B cell (primary cell): ENCODE measurements around the gene PCK1. TPM values are rescaled to one million over a fixed set of nuclear protein-coding genes. Genes with fewer than 3 reads are reported as not detected.

ENCODE experiments used
- ATAC-seq: fragments of 200-7000 bp; cut with Tn5 transposase; one replicate; pipeline ENCODE4 v1.10.0; 2021; ENCODE audit warnings: low read depth, mild to moderate bottlenecking, moderate number of reproducible peaks, moderate library complexity
- CTCF ChIA-PET: fragments of 350-600 bp; sonication (Branson Sonifier 250); formaldehyde crosslinking; loops from one replicate; lab custom pipeline; 2021; ENCODE audit warnings: antibody characterized with exemption, inconsistent platforms; lab: Charles Lee
- POLR2A ChIA-PET: fragments of 350-600 bp; sonication (Branson Sonifier 250); formaldehyde crosslinking; loops from one replicate; lab custom pipeline; 2021; ENCODE audit warnings: antibody characterized with exemption; lab: Charles Lee
- DNase-seq: peaks from one replicate; pipeline ENCODE4 v3.0.0; 2013
- H2AFZ ChIP-seq: 2 replicates; pipeline ENCODE4 v1.6.1; 2012; ENCODE audit warnings: mild to moderate bottlenecking, low read depth, low read length; ENCODE audit not compliant: insufficient read depth, poor library complexity, severe bottlenecking
- H3K27ac ChIP-seq, 2 donors: 1 replicate in 1 of 2; 2 replicates in 1 of 2; pipeline ENCODE4 v1.5.1; 2012 to 2013; ENCODE audit warnings: low read length in 2 of 2, mild to moderate bottlenecking in 2 of 2, moderate library complexity in 1 of 2
- H3K27me3 ChIP-seq, 4 experiments: fragments of 200-600 bp in 1 of 4; sonication (generic) in 1 of 4; replicated peaks in 1 of 4; 1 replicate in 2 of 4; 2 replicates in 2 of 4; pipeline versions ENCODE4 v1.6.1 to v1.7.0; 2013 to 2016; ENCODE audit warnings: low read length in 3 of 4, mild to moderate bottlenecking in 2 of 4, mixed read lengths in 1 of 4, moderate library complexity in 1 of 4; ENCODE audit not compliant: insufficient read depth in 4 of 4, control insufficient read depth in 3 of 4; ENCODE audit errors: control extremely low read depth in 1 of 4
- H3K36me3 ChIP-seq, 2 experiments: replicated peaks in 1 of 2; 1 replicate in 1 of 2; 2 replicates in 1 of 2; pipeline versions ENCODE4 v1.6.1 to v1.7.1; 2013; ENCODE audit warnings: low read length in 1 of 2; ENCODE audit not compliant: insufficient read depth in 2 of 2, control insufficient read depth in 1 of 2; ENCODE audit errors: control extremely low read depth in 1 of 2, extremely low read depth in 1 of 2
- H3K4me1 ChIP-seq, 2 donors: fragments of 200-600 bp in 1 of 2; sonication (generic) in 1 of 2; 1 replicate in 1 of 2; 2 replicates in 1 of 2; pipeline versions ENCODE4 v1.5.1 to v1.6.1; 2013 to 2017; ENCODE audit warnings: low read length in 2 of 2; ENCODE audit not compliant: control insufficient read depth in 2 of 2, insufficient read depth in 2 of 2
- H3K4me2 ChIP-seq: replicated peaks from 2 replicates; pipeline ENCODE3; 2012; ENCODE audit warnings: mild to moderate bottlenecking, low read depth, low read length; ENCODE audit not compliant: poor library complexity, severe bottlenecking
- H3K4me3 ChIP-seq, 5 experiments: fragments of 200-600 bp in 1 of 5; sonication (generic) in 1 of 5; 1 replicate in 3 of 5; 2 replicates in 2 of 5; pipeline versions ENCODE4 v1.5.1 to v1.7.0; 2011 to 2016; ENCODE audit warnings: low read length in 4 of 5, mild to moderate bottlenecking in 4 of 5, low read depth in 2 of 5, control low read depth in 1 of 5, moderate library complexity in 1 of 5; ENCODE audit not compliant: insufficient read depth in 1 of 5; ENCODE audit errors: control extremely low read depth in 1 of 5, extremely low read depth in 1 of 5
- H3K79me2 ChIP-seq: fragments of 200-600 bp; sonication (generic); one replicate; pipeline ENCODE4 v1.6.0; 2016; ENCODE audit warnings: low read length; ENCODE audit not compliant: control insufficient read depth, insufficient read depth
- H3K9ac ChIP-seq: fragments of 200-600 bp; sonication (generic); 2 replicates; pipeline ENCODE4 v1.6.1; 2017; ENCODE audit warnings: mild to moderate bottlenecking, low read length, moderate library complexity
- H3K9me3 ChIP-seq, 3 donors: one replicate each; pipeline versions ENCODE4 v1.6.1 to v1.7.1; 2013; ENCODE audit warnings: low read length in 2 of 3; ENCODE audit not compliant: control insufficient read depth in 2 of 3, insufficient read depth in 1 of 3; ENCODE audit errors: control extremely low read depth in 1 of 3
- H4K20me1 ChIP-seq: 2 replicates; pipeline ENCODE4 v1.6.0; 2012; ENCODE audit warnings: mild to moderate bottlenecking, low read length; ENCODE audit not compliant: insufficient read depth, control insufficient read depth, poor library complexity, severe bottlenecking
- H3K27ac Mint-ChIP-seq: one replicate; pipeline ENCODE4 v1.8.0; 2021; ENCODE audit warnings: mixed read lengths
- H3K27me3 Mint-ChIP-seq: one replicate; pipeline ENCODE4 v1.8.0; 2021; ENCODE audit warnings: mixed read lengths
- H3K4me1 Mint-ChIP-seq: one replicate; pipeline ENCODE4 v1.8.0; 2021; ENCODE audit warnings: mixed read lengths
- H3K4me3 Mint-ChIP-seq: one replicate; pipeline ENCODE4 v1.8.0; 2021; ENCODE audit warnings: mixed read lengths
- H3K9me3 Mint-ChIP-seq: one replicate; pipeline ENCODE4 v1.8.0; 2022; ENCODE audit warnings: mixed read lengths; ENCODE audit not compliant: insufficient read depth
- EZH2 ChIP-seq: IDR thresholded peaks from 2 replicates; pipeline ENCODE4 v1.6.1; 2012; ENCODE audit warnings: borderline replicate concordance, low read depth, mild to moderate bottlenecking, moderate library complexity, low read length; ENCODE audit not compliant: insufficient read depth, poor library complexity, severe bottlenecking
- WGBS: methylation state at CpG from one replicate; pipeline ENCODE4 v1.1.5; 2013; ENCODE audit warnings: missing lambda C conversion rate; ENCODE audit not compliant: insufficient coverage; 5-methylcytosine and 5-hydroxymethylcytosine counted together
- intact Hi-C: fragments of 100-400 bp; cut with micrococcal nuclease; formaldehyde crosslinking; loops from one replicate; pipeline ENCODE4 v1.10.0; 2022
- polyA plus RNA-seq: library from polyadenylated mRNA; depleted of rRNA; stranded (reverse); fragments of >200 nt; gene quantifications from 2 replicates; pipeline ENCODE4 v1.2.3, GENCODE V29; 2012
- total RNA-seq, 2 donors: library from RNA; stranded (reverse); fragments of 120-200 nt in 1 of 2; gene quantifications; 1 replicate in 1 of 2; 2 replicates in 1 of 2; pipeline versions ENCODE4 v1.2.3 to v1.2.4, GENCODE V29; 2013 to 2022
- TF ChIP-seq, protein P1 (sequence below): fragments of 200-600 bp; IDR thresholded peaks from one replicate; pipeline ENCODE4 v1.8.0; 2022; ENCODE audit warnings: antibody characterized with exemption, mild to moderate bottlenecking

The PCK1 gene
- total and polyA plus RNA-seq, 2 donors (not counting 1 experiment from before 2014, with no cell fraction given), result not detected

DNA sequence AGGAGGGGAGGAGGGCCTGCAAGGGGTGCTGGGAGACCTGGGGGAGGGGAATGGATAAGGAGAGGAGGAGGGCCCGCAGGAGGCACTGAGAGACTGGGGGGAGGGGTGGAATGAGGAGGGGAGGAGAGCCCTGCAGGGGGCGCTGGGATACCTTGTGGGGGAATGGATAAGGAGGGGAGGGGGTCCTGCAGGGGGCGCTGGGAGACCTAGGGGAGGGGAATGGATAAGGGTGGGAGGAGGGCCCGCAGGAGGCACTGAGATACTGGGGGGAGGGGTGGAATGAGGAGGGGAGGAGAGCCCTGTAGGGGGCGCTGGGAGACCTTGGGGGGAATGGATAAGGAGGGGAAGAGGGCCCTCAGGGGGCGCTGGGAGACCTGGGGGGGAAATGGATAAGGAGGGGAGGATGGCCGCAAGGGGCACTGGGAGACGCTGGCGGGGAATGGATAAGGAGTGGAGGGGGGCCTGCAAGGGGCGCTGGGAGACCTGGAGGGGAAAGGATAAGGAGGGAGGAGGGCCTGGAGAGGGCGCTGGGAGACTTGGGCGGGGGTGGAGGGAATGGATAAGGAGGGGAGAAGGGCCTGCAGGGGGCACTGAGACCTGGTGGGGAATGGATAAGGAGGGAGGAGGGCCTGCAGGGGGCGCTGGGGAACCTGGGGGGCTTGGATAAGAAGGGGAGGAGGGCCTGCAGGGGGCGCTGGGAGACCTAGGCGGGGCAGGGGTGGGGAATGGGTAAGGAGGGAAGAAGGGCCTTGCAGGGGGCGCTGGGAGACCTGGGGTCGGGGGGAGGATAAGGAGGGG lies 34.6 kb upstream of the PCK1 start:
- Histone ChIP-seq H3K4me2 (no peak overlapping the region), H3K27me3 (no peaks in the 10 kb centered on the region), H3K9ac (no peak overlapping the region), H3K4me3 (no peak overlapping the region), H3K9me3 (no peaks in the 10 kb centered on the region), H3K36me3 (no peaks in the 10 kb centered on the region), H3K27ac (no peak overlapping the region), H3K79me2 (no peaks in the 10 kb centered on the region), H4K20me1 (no peaks in the 10 kb centered on the region), H3K4me1 (no peaks in the 10 kb centered on the region), H2AFZ (no peak overlapping the region)
- H3K9me3 Mint-ChIP-seq, result no peaks in the 10 kb centered on the region
- 69% methylated on average over 14 of the region's 17 CpGs for WGBS
- CTCF ChIA-PET, result interaction anchor here (0.9 kb wide), 1 partner anchor 130 kb away, joined by 3 read pairs; no protein-coding TSS in a partner anchor
- ATAC-seq (no peak), DNase-seq (no peak)
- H3K4me3 Mint-ChIP-seq, result no peak overlapping the region
- peaks cover 2% of the 10 kb centered on the region for H3K27me3 Mint-ChIP-seq
- TF ChIP-seq EZH2, result no peak
- TF ChIP-seq, protein P1, sequence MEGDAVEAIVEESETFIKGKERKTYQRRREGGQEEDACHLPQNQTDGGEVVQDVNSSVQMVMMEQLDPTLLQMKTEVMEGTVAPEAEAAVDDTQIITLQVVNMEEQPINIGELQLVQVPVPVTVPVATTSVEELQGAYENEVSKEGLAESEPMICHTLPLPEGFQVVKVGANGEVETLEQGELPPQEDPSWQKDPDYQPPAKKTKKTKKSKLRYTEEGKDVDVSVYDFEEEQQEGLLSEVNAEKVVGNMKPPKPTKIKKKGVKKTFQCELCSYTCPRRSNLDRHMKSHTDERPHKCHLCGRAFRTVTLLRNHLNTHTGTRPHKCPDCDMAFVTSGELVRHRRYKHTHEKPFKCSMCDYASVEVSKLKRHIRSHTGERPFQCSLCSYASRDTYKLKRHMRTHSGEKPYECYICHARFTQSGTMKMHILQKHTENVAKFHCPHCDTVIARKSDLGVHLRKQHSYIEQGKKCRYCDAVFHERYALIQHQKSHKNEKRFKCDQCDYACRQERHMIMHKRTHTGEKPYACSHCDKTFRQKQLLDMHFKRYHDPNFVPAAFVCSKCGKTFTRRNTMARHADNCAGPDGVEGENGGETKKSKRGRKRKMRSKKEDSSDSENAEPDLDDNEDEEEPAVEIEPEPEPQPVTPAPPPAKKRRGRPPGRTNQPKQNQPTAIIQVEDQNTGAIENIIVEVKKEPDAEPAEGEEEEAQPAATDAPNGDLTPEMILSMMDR, result no peak
- H3K27ac Mint-ChIP-seq, result no peak overlapping the region
- intact Hi-C loops, result no loop called here
- H3K4me1 Mint-ChIP-seq, result no peaks in the 10 kb centered on the region
- POLR2A ChIA-PET, result no interaction called here

DNA sequence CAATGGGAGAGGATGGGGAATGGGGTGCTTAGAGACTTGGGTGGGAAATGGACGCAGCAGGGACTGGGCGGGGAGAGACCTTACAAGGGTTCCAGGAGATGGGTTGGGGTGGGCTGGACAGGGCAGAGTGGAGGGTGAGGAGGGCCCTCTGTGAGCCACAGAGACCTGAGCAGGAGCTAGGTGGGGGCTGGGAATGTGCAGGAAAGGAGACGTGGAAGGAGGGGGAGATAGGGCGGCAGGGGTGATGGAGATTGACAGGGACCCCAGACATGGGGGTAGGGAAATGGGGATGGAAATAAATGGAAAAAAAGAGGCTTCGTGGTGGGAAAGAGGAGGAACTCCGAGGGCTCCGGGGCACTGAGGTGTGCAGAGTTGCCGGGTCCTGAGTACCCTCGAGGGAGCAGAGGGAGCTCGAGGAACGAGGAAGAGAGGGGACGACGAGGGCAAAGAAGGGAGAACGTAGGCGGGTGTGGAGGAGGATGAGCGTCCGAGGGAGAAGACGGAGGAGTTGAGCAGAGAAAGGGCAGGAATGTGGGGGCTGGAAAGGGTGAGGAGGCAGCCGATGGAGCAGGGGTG lies 33.9 kb upstream of the PCK1 start:
- H3K9ac ChIP-seq, result no peak overlapping the region

More for the DNA sequence above, 33.9 kb upstream of the PCK1 start:
- Mint-ChIP-seq H3K27me3 (peaks cover 3% of the 10 kb centered on the region), H3K4me1 (no peaks in the 10 kb centered on the region), H3K4me3 (no peak overlapping the region), H3K9me3 (no peaks in the 10 kb centered on the region), H3K27ac (no peak overlapping the region)
- Histone ChIP-seq H2AFZ (no peak overlapping the region), H3K79me2 (no peaks in the 10 kb centered on the region), H3K9me3 (no peaks in the 10 kb centered on the region), H3K36me3 (no peaks in the 10 kb centered on the region), H3K4me2 (no peak overlapping the region), H3K4me3 (no peak overlapping the region), H3K4me1 (no peaks in the 10 kb centered on the region), H4K20me1 (no peaks in the 10 kb centered on the region), H3K27ac (no peak overlapping the region), H3K27me3 (no peaks in the 10 kb centered on the region)
- ChIA-PET POLR2A (no interaction called here), CTCF (interaction anchor here (0.9 kb wide), 1 partner anchor 129 kb away, joined by 3 read pairs; no protein-coding TSS in a partner anchor)
- intact Hi-C loops, result no loop called here
- 74% methylated on average over 19 of the region's 19 CpGs for WGBS
- DNase-seq (no peak), ATAC-seq (no peak)
- no peak for TF ChIP-seq EZH2
- TF ChIP-seq, protein P1, result no peak
